K562 (cell line): Measurements from ENCODE around the gene LRFN2. TPM values are rescaled to one million over a fixed set of nuclear protein-coding genes. Genes with fewer than 3 reads are reported as not detected.

Experiments
- ARID4B ChIP-seq: sonication (generic); formaldehyde crosslinking; IDR thresholded peaks from 2 replicates; pipeline ENCODE4 v1.8.0; 2022; ENCODE audit warnings: mild to moderate bottlenecking, missing genetic modification reagents
- ELF2 ChIP-seq: fragments of 250-450 bp; sonication (Bioruptor Pico); IDR thresholded peaks from 2 replicates; pipeline ENCODE4 v1.5.0; 2021; ENCODE audit warnings: mild to moderate bottlenecking
- ETS1 ChIP-seq: conservative IDR thresholded peaks from 2 replicates; pipeline ENCODE4 v1.6.1; 2011; ENCODE audit warnings: low read depth, mild to moderate bottlenecking, low read length; ENCODE audit not compliant: control insufficient read depth
- HMGXB4 ChIP-seq: sonication (generic); formaldehyde crosslinking; IDR thresholded peaks from 2 replicates; pipeline ENCODE4 v1.8.1; 2023; ENCODE audit warnings: mild to moderate bottlenecking, missing genetic modification reagents
- IRF1 ChIP-seq: sonication (generic); formaldehyde crosslinking; IDR thresholded peaks from 2 replicates; pipeline ENCODE4 v1.8.0; 2022; ENCODE audit warnings: missing genetic modification reagents, mild to moderate bottlenecking, borderline replicate concordance
- ZEB2 ChIP-seq: fragments of 450-650 bp; IDR thresholded peaks from 2 replicates; pipeline ENCODE4 v1.6.1; 2016
- ZNF3 ChIP-seq: fragments of 250-450 bp; sonication (Bioruptor Pico); IDR thresholded peaks from 2 replicates; pipeline ENCODE4 v1.5.0; 2021; ENCODE audit warnings: mild to moderate bottlenecking, moderate library complexity
- ZNF668 ChIP-seq: fragments of 250-450 bp; sonication (Bioruptor Pico); IDR thresholded peaks from 2 replicates; pipeline ENCODE4 v1.8.0; 2022; ENCODE audit warnings: mild to moderate bottlenecking, inconsistent platforms
- polyA plus RNA-seq, 8 experiments: library from polyadenylated mRNA; depleted of rRNA in 4 of 8; stranded (reverse) in 5 of 8; unstranded in 3 of 8; fragments of >200 nt; fragmentation: Nextera tagmentation in 2 of 8; fragmentation: Illumina TruSeq in 1 of 8; extraction: Ambion mirVana in 2 of 8; extraction: Trizol in 1 of 8; gene quantifications; 2 replicates each; pipeline versions ENCODE4 v1.2.1 to v1.2.3, GENCODE V29; 2011 to 2014; ENCODE audit warnings: inconsistent platforms in 1 of 8, missing spikeins in 1 of 8
- total RNA-seq, 7 experiments: library from RNA; depleted of rRNA in 6 of 7; stranded (reverse); fragments of >200 nt in 6 of 7; fragmentation: Illumina TruSeq in 2 of 7; extraction: Trizol in 2 of 7; gene quantifications; 2 replicates each; pipeline versions ENCODE4 v1.2.1 to v1.2.3, GENCODE V29; 2011 to 2021; ENCODE audit warnings: low replicate concordance in 1 of 7

The LRFN2 gene
- total and polyA plus RNA-seq, 9 of the 15 experiments (the other 6 are each of a cell fraction or from before 2014, with no cell fraction given): not detected

- no peak for TF ChIP-seq ARID4B
- no peak for TF ChIP-seq ZEB2
- no peak for TF ChIP-seq ELF2 (CRISPR knock-in tag)
- TF ChIP-seq ETS1: no peak
- TF ChIP-seq HMGXB4 (CRISPR knock-in tag): no peak
- TF ChIP-seq ZNF668 (CRISPR knock-in tag): no peak
- no peak for TF ChIP-seq ZNF3 (CRISPR knock-in tag)
- TF ChIP-seq IRF1: no peak
Measured at GRCh38 chr6:40520678-40521077, 66.5 kb downstream of the LRFN2 start (continued).
